ENCODE measurements around the gene CLEC4G. TPM values are rescaled to one million over a fixed set of nuclear protein-coding genes. Genes with fewer than 3 reads are reported as not detected.

Gene CLEC4G
- polyA plus RNA-seq, 1 experiment = not detected

- no peak for DNase-seq (ENCODE audit: low read depth, low spot score)
- no peak for TF ChIP-seq CTCF (IDR thresholded peaks at IDR 0.05; ENCODE audit: low read depth, low read length)
- Histone ChIP-seq H3K4me3 (ENCODE audit: low read depth, low read length) (no peak overlapping the region), H3K9me3 (ENCODE audit: control insufficient read depth, insufficient read depth, low read length) (peaks cover 5% of the 10 kb centered on the region; the same call in 1 of the 2 replicates), H3K27ac (ENCODE audit: low read depth, low read length) (no peak overlapping the region), H3K27me3 (ENCODE audit: control insufficient read depth, insufficient read depth, low read length) (no peaks in the 10 kb centered on the region)
- ChIA-PET CTCF (no interaction called here), POLR2A (no interaction called here)
Observed at GRCh38 chr19:7692417-7693088, 39.4 kb downstream of the CLEC4G start.

GRCh38 chr19:7691497-7691896 is 40.4 kb downstream of the CLEC4G start:
- no peak for DNase-seq (ENCODE audit: low read depth, low spot score)
- H3K9me3 ChIP-seq (ENCODE audit: control insufficient read depth, insufficient read depth, low read length) = peaks cover 5% of the 10 kb centered on the region; the same call in 1 of the 2 replicates
- TF ChIP-seq CTCF (IDR thresholded peaks at IDR 0.05; ENCODE audit: low read depth, low read length) = no peak
- ChIA-PET CTCF (no interaction called here), POLR2A (no interaction called here)
- no peaks in the 10 kb centered on the region for H3K27me3 ChIP-seq (ENCODE audit: control insufficient read depth, insufficient read depth, low read length)
- H3K4me3 ChIP-seq (ENCODE audit: low read depth, low read length) = no peak overlapping the region
- no peak overlapping the region for H3K27ac ChIP-seq (ENCODE audit: low read depth, low read length)

- Histone ChIP-seq H3K27ac (ENCODE audit: low read depth, low read length) (no peak overlapping the region), H3K9me3 (ENCODE audit: control insufficient read depth, insufficient read depth, low read length) (peaks cover 5% of the 10 kb centered on the region; the same call in 1 of the 2 replicates), H3K4me3 (ENCODE audit: low read depth, low read length) (no peak overlapping the region), H3K27me3 (ENCODE audit: control insufficient read depth, insufficient read depth, low read length) (no peaks in the 10 kb centered on the region)
- ChIA-PET CTCF (no interaction called here), POLR2A (no interaction called here)
- DNase-seq (ENCODE audit: low read depth, low spot score) = no peak
- no peak for TF ChIP-seq CTCF (IDR thresholded peaks at IDR 0.05; ENCODE audit: low read depth, low read length)
Observed at GRCh38 chr19:7690779-7691258, 41.1 kb downstream of the CLEC4G start.

GRCh38 chr19:7689165-7689564 is 42.7 kb downstream of the CLEC4G start:
- TF ChIP-seq CTCF (IDR thresholded peaks at IDR 0.05; ENCODE audit: low read depth, low read length) = no peak
- CTCF ChIA-PET = no interaction called here
- no peaks in the 10 kb centered on the region for H3K27me3 ChIP-seq (ENCODE audit: control insufficient read depth, insufficient read depth, low read length)
- H3K4me3 ChIP-seq (ENCODE audit: low read depth, low read length) = no peak overlapping the region
- no peak overlapping the region for H3K27ac ChIP-seq (ENCODE audit: low read depth, low read length)
- DNase-seq (ENCODE audit: low read depth, low spot score) = no peak
- peaks cover 5% of the 10 kb centered on the region; the same call in 1 of the 2 replicates for H3K9me3 ChIP-seq (ENCODE audit: control insufficient read depth, insufficient read depth, low read length)
- POLR2A ChIA-PET = interaction anchor here (0.6 kb wide), 1 partner anchor 204 kb away, joined by 5 read pairs; no protein-coding TSS in a partner anchor

GRCh38 chr19:7687177-7687576 is 44.7 kb downstream of the CLEC4G start:
- ChIA-PET POLR2A (no interaction called here), CTCF (no interaction called here)
- Histone ChIP-seq H3K27me3 (ENCODE audit: control insufficient read depth, insufficient read depth, low read length) (no peaks in the 10 kb centered on the region), H3K27ac (ENCODE audit: low read depth, low read length) (no peak overlapping the region), H3K9me3 (ENCODE audit: control insufficient read depth, insufficient read depth, low read length) (peaks cover 5% of the 10 kb centered on the region; the same call in 1 of the 2 replicates), H3K4me3 (ENCODE audit: low read depth, low read length) (no peak overlapping the region)
- no peak for DNase-seq (ENCODE audit: low read depth, low spot score)
- no peak for TF ChIP-seq CTCF (IDR thresholded peaks at IDR 0.05; ENCODE audit: low read depth, low read length)

All from AG04450 (cell line).